HG02885 (cell line): Measurements from ENCODE around the gene CFTR.
"Not testable (repeated sequence)": the region's sequence is repeated elsewhere in the genome, so short reads cannot be mapped to it uniquely, and the experiment has no call there.

Experiments
- ATAC-seq: cut with Tn5 transposase; IDR thresholded peaks from one replicate; pipeline ENCODE4 v1.9.1; 2021; ENCODE audit warnings: mild to moderate bottlenecking; ENCODE audit not compliant: unreplicated experiment, poor library complexity

CFTR gene

GRCh38 chr7:117479225-117480054 lies at the start of gene CFTR:
Gene CFTR, plus strand, starts transcription at chr7:117480025. Its CDS starts 70 bp downstream, at chr7:117480095.
- ATAC-seq: no peak

GRCh38 chr7:117435475-117436043 lies 44.3 kb upstream of the CFTR start:
- peak; percentile 98 for ATAC-seq

GRCh38 chr7:117444646-117445045 lies 35.2 kb upstream of the CFTR start:
- no peak for ATAC-seq

GRCh38 chr7:117445206-117445605 lies 34.6 kb upstream of the CFTR start:
- ATAC-seq: no peak

GRCh38 chr7:117446220-117446815 lies 33.5 kb upstream of the CFTR start:
- no peak for ATAC-seq

- ATAC-seq: no peak
Measured at GRCh38 chr7:117448655-117449054, 31.2 kb upstream of the CFTR start.

- ATAC-seq: no peak
Measured at GRCh38 chr7:117458977-117459583, 20.7 kb upstream of the CFTR start.

- ATAC-seq: no peak
Measured at GRCh38 chr7:117459735-117460134, 20.1 kb upstream of the CFTR start.

- ATAC-seq: not testable (repeated sequence)
Measured at GRCh38 chr7:117460815-117461214, 19.0 kb upstream of the CFTR start.

- ATAC-seq: no peak
Measured at GRCh38 chr7:117468174-117468573, 11.7 kb upstream of the CFTR start.

- ATAC-seq: peak; percentile 65
Measured at GRCh38 chr7:117470777-117471176, 9.0 kb upstream of the CFTR start.

- peak; percentile 61 for ATAC-seq
Measured at GRCh38 chr7:117472335-117472734, 7.5 kb upstream of the CFTR start.

GRCh38 chr7:117476557-117477215 lies 3.1 kb upstream of the CFTR start:
- no peak for ATAC-seq

- ATAC-seq: no peak
Measured at GRCh38 chr7:117478836-117479224, 995 bp upstream of the CFTR start.

- no peak for ATAC-seq
Measured at GRCh38 chr7:117480055-117480362, 184 bp downstream of the CFTR start.

- no peak for ATAC-seq
Measured at GRCh38 chr7:117480978-117481377, 1.2 kb downstream of the CFTR start.

- no peak for ATAC-seq
Measured at GRCh38 chr7:117485118-117485620, 5.3 kb downstream of the CFTR start.

- no peak for ATAC-seq
Measured at GRCh38 chr7:117489016-117489415, 9.2 kb downstream of the CFTR start.

- ATAC-seq: no peak
Measured at GRCh38 chr7:117489430-117489829, 9.6 kb downstream of the CFTR start.

- no peak for ATAC-seq
Measured at GRCh38 chr7:117489911-117490310, 10.1 kb downstream of the CFTR start.

- no peak for ATAC-seq
Measured at GRCh38 chr7:117492649-117493048, 12.8 kb downstream of the CFTR start.
